ENCODE data around the gene SNRK. TPM values are rescaled to one million over a fixed set of nuclear protein-coding genes. Genes with fewer than 3 reads are reported as not detected.
A peak's percentile ranks its signal among the peaks of the same experiment; 100 is the strongest.

Gene SNRK, protein sequence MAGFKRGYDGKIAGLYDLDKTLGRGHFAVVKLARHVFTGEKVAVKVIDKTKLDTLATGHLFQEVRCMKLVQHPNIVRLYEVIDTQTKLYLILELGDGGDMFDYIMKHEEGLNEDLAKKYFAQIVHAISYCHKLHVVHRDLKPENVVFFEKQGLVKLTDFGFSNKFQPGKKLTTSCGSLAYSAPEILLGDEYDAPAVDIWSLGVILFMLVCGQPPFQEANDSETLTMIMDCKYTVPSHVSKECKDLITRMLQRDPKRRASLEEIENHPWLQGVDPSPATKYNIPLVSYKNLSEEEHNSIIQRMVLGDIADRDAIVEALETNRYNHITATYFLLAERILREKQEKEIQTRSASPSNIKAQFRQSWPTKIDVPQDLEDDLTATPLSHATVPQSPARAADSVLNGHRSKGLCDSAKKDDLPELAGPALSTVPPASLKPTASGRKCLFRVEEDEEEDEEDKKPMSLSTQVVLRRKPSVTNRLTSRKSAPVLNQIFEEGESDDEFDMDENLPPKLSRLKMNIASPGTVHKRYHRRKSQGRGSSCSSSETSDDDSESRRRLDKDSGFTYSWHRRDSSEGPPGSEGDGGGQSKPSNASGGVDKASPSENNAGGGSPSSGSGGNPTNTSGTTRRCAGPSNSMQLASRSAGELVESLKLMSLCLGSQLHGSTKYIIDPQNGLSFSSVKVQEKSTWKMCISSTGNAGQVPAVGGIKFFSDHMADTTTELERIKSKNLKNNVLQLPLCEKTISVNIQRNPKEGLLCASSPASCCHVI
- 10 to 100 TPM; 55.5 to 55.7 TPM for total RNA-seq

DNA sequence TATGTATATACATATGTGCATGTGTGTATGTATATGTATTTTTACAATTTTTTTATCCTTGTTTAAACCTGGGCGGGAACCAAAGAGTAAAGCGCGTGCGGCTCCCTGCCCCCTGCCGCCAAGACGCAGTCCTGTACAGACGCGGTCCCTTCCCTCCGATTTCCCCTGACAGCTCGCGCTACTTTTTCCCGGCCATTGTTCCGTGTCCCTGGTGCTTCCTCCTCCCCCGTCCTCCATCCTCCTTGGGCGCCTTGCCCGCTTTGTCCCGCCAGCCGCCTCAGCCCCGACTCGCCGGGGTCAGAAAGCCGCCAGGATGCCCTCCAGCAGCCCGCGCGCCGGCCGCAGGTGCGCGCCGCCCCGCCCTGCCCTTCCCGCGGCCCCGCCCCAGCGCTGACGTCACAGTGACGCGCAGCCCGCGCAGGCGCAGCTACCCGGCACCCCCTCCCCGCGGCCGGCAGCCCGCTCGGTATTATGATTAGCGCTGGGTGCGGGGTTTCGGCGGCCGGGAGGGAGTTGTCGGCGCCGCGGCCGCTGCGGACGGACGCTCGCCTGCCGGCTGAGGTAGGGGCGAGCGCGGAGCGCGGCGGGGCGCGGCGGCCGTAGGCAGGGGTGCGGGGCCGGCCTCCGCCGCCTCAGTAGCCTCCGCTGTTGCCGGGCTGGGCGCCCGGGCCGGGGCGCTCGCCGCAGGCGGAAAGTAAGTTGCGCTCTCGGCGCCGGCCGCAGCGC, at the start of gene SNRK:
TSS of gene SNRK (plus strand) at position 426 of the 726 bp plus-strand sequence. CDS start 16,664 bp downstream, outside the sequence.
- ChIA-PET CTCF (interaction anchor here (1.0 to 3.8 kb wide), 9 partner anchors 11 to 214 kb away, joined by 3 to 30 read pairs (median 5); no protein-coding TSS in a partner anchor), POLR2A (interaction anchor here (0.6 to 3.5 kb wide), 12 partner anchors 11 to 189 kb away, joined by 3 to 75 read pairs (median 6); no protein-coding TSS in a partner anchor)
- H3K4me1 Mint-ChIP-seq (ENCODE audit: low read depth) = peaks cover 33% of the 10 kb centered on the region
- H3K9me3 Mint-ChIP-seq (ENCODE audit: insufficient read depth) = no peaks in the 10 kb centered on the region
- H3K36me3 Mint-ChIP-seq (ENCODE audit: low read depth) = peaks cover 29% of the 10 kb centered on the region
- DNase-seq (peak; percentile 91), ATAC-seq (peak; percentile 77)
- H3K4me3 Mint-ChIP-seq = peak within 1 kb of the TSS; percentile 92
- peaks cover 5% of the 10 kb centered on the region for H3K27me3 Mint-ChIP-seq (ENCODE audit: low read depth)
- H3K27ac Mint-ChIP-seq = peak within 1 kb of the TSS; percentile 98

DNA sequence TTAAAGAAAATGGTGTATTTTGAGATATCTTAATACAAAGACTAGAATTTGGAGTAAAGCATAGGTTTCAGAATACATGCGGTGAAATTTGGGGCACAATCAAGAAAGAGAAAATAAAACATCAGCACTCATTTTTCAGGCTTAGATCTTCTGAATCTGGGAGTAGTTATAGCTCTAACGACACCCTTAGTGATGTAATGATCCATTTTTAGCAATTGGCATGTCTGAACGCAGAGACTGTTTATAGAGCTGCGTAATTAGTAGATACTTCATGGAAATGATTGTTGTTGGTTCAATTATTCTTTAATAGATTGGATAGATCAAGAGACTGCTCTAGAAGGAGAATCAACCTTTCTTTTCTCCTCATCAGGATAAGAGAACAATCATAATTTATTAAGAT, 47.5 kb upstream of the SNRK start:
- DNase-seq = no peak
- H3K27me3 Mint-ChIP-seq (ENCODE audit: low read depth) = peaks cover 2% of the 10 kb centered on the region
- H3K9me3 Mint-ChIP-seq (ENCODE audit: insufficient read depth) = peaks cover 18% of the 10 kb centered on the region
- no peak overlapping the region for H3K4me3 Mint-ChIP-seq
- POLR2A ChIA-PET = interaction anchor here (0.7 to 1.1 kb wide), 2 partner anchors 52 to 321 kb away, joined by 3 to 4 read pairs; no protein-coding TSS in a partner anchor
- H3K4me1 Mint-ChIP-seq (ENCODE audit: low read depth) = peaks cover 21% of the 10 kb centered on the region
- CTCF ChIA-PET = interaction anchor here (0.9 to 1.6 kb wide), 5 partner anchors 8 to 264 kb away, joined by 3 to 7 read pairs (median 3); no protein-coding TSS in a partner anchor
- H3K27ac Mint-ChIP-seq = no peak overlapping the region
- peaks cover 9% of the 10 kb centered on the region for H3K36me3 Mint-ChIP-seq (ENCODE audit: low read depth)
- no peak for ATAC-seq

DNA sequence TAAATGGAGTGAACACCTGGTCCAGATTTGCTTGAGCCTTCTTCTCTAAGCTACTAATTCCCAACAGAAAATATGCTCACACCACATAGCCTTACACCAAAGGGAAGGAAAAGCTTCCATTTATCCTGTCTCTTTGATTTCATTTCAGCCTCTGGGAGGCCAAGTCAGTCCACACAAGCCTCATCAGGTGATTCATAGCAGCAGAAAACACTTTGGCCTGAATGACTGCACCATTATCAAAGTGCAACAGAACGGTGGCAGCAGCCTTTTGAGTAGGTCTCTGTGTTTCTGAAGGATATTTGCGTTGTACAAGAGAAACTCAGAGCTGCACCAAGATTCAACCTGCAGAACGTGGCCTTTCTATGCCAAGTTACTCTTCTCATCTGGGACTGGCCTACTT, 46.6 kb upstream of the SNRK start:
- ChIA-PET POLR2A (interaction anchor here (0.6 kb wide), 1 partner anchor 1099 kb away, joined by 3 read pairs; no protein-coding TSS in a partner anchor), CTCF (interaction anchor here (0.9 to 2.1 kb wide), 5 partner anchors 8 to 263 kb away, joined by 3 to 7 read pairs (median 4); no protein-coding TSS in a partner anchor)
- peaks cover 1% of the 10 kb centered on the region for H3K27me3 Mint-ChIP-seq (ENCODE audit: low read depth)
- H3K27ac Mint-ChIP-seq = no peak overlapping the region
- DNase-seq = no peak
- H3K9me3 Mint-ChIP-seq (ENCODE audit: insufficient read depth) = peaks cover 18% of the 10 kb centered on the region
- no peak for ATAC-seq
- H3K36me3 Mint-ChIP-seq (ENCODE audit: low read depth) = peaks cover 9% of the 10 kb centered on the region
- no peak overlapping the region for H3K4me3 Mint-ChIP-seq
- H3K4me1 Mint-ChIP-seq (ENCODE audit: low read depth) = peaks cover 31% of the 10 kb centered on the region

DNA sequence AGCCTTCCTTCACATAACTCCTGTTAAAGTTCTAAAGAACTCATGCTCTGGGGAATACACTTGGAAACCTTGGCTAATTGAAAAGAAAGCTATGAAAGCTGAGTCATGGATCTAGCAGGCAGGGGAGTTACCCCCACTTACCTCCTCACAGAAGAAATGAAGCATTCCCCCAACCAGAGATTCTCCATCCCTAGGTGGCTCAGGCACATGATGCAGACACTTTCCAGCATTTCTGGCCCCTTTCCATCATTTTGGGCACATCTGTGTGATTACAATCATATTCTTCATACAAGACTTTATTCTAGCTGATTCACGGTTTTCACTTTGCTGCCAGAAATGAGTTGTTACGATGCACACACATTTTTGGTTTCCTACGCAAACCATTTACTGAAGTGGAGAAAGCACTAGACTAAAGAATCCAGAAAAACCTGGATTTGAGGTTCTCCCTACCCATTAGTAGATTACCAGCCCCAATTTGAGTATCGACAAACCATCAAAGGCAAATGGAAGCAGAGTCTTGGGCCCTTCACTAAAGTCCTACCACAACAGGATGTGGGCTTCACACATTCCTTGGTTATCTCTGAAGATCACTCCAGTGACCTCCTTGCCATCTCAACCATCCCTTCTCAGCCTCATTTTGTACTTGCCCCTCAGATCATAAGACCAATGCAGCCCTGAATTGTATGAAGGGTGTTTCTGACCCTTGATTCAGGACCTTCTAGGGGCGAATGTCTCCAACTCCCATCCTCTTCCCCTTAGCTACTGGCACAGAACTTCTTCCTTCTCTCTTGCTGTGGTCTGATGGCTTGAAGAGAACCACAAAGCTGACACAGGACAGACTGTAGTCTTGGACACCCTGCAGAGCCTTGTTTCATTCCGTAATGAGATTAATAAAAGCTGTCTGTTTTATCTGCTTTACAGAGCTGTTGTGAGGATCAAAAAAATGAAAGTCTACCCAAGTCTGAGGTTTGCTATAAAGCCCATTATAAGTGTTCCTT, 42.5 kb upstream of the SNRK start:
- no peaks in the 10 kb centered on the region for H3K27me3 Mint-ChIP-seq (ENCODE audit: low read depth)
- no peak overlapping the region for H3K4me3 Mint-ChIP-seq
- peaks cover 4% of the 10 kb centered on the region for H3K36me3 Mint-ChIP-seq (ENCODE audit: low read depth)
- CTCF ChIA-PET = interaction anchor here (0.5 to 2.3 kb wide), 5 partner anchors 12 to 259 kb away, joined by 3 to 6 read pairs (median 3); no protein-coding TSS in a partner anchor
- peaks cover 8% of the 10 kb centered on the region for H3K9me3 Mint-ChIP-seq (ENCODE audit: insufficient read depth)
- POLR2A ChIA-PET = interaction anchor here (1.4 kb wide), 1 partner anchor 13 kb away, joined by 4 read pairs; no protein-coding TSS in a partner anchor
- peak overlapping the region; percentile 50 for H3K27ac Mint-ChIP-seq
- peaks cover 49% of the 10 kb centered on the region for H3K4me1 Mint-ChIP-seq (ENCODE audit: low read depth)
- peak; percentile 64 for DNase-seq
- ATAC-seq = peak; percentile 75

DNA sequence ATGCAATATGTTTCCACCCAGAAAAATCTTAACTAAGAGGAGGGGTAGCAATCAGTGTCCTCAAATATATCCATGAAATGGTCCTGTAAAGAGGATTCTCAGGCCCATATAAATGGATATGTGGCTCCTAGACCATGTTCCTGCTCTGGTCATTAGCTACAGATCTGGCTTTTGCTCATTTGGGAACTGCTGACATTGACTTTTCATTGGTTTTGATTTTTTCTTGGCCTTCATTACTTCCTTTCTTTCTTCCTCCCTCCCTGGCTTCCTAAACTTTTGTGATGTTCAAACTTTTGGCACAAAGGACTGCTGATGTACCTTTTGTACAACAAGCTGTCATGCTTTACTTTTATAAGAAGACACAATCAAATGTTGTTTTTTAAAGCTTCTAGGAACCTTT, 41.6 kb upstream of the SNRK start:
- no peak for ATAC-seq
- ChIA-PET CTCF (interaction anchor here (0.5 to 2.3 kb wide), 4 partner anchors 13 to 258 kb away, joined by 3 to 6 read pairs (median 4); no protein-coding TSS in a partner anchor), POLR2A (interaction anchor here (1.4 kb wide), 1 partner anchor 12 kb away, joined by 4 read pairs; no protein-coding TSS in a partner anchor)
- Mint-ChIP-seq H3K36me3 (ENCODE audit: low read depth) (peaks cover 4% of the 10 kb centered on the region), H3K4me3 (no peak overlapping the region), H3K27ac (no peak overlapping the region), H3K9me3 (ENCODE audit: insufficient read depth) (no peaks in the 10 kb centered on the region), H3K27me3 (ENCODE audit: low read depth) (no peaks in the 10 kb centered on the region), H3K4me1 (ENCODE audit: low read depth) (peaks cover 49% of the 10 kb centered on the region)
- no peak for DNase-seq

DNA sequence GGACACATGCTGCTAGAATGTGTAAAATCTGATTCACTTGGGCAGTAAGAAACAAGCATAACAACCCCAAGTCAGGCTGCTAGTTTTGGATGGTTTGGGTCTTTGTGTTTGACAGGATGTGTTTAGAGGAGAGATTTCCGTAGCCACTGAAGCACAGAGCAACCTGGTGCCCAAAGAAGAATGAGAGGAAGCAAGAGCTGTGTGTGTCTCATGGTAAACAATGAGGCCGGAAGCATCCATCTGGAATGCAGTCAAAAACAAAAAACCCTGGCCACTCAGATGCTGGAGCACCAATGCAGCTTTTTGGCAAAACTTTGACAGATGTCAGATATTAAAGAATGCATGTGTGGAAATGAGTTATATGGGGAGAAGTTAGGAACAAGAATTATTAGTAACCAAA, 39.4 kb upstream of the SNRK start:
- H3K9me3 Mint-ChIP-seq (ENCODE audit: insufficient read depth) = no peaks in the 10 kb centered on the region
- no peaks in the 10 kb centered on the region for H3K27me3 Mint-ChIP-seq (ENCODE audit: low read depth)
- H3K36me3 Mint-ChIP-seq (ENCODE audit: low read depth) = peaks cover 4% of the 10 kb centered on the region
- CTCF ChIA-PET = interaction anchor here (1.0 kb wide), 2 partner anchors 23 to 100 kb away, joined by 3 read pairs; no protein-coding TSS in a partner anchor
- DNase-seq (peak; percentile 34), ATAC-seq (no peak)
- H3K4me3 Mint-ChIP-seq = no peak overlapping the region
- POLR2A ChIA-PET = no interaction called here
- peaks cover 49% of the 10 kb centered on the region for H3K4me1 Mint-ChIP-seq (ENCODE audit: low read depth)
- H3K27ac Mint-ChIP-seq = peak overlapping the region; percentile 74

DNA sequence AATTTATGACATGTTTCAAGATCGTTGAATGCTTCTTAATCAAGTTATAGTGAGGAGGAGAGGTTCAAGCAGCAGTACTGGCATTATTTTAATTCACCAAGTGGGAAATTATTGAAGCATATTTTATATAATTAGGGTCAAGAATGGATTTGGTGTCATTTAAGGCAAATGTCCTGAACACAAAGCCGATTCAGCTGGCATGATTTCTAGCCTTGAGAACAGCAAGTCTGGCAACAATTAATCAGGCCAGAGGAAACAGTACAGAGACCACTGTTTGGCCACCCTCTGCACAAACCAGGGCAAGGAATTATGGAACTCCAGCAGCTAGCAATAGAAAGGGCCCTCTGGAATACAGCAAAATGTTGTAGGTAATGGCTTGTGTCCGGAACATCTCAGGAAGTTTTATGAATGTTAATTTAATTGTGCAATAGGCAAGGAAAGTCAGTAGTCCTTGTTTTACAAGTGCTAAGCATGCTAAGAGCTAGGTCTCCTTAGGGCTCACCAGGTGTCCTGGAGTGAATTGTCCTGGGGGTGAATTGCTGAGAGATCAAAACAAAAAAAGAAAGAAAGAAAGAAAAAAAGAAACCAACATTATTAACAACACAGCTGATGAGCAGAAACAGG, 38.7 kb upstream of the SNRK start:
- no peaks in the 10 kb centered on the region for H3K9me3 Mint-ChIP-seq (ENCODE audit: insufficient read depth)
- no peak for DNase-seq
- H3K4me3 Mint-ChIP-seq = no peak overlapping the region
- H3K27me3 Mint-ChIP-seq (ENCODE audit: low read depth) = peaks cover 2% of the 10 kb centered on the region
- H3K36me3 Mint-ChIP-seq (ENCODE audit: low read depth) = peaks cover 4% of the 10 kb centered on the region
- POLR2A ChIA-PET = interaction anchor here (0.7 kb wide), 1 partner anchor 223 kb away, joined by 3 read pairs; no protein-coding TSS in a partner anchor
- no peak for ATAC-seq
- no peak overlapping the region for H3K27ac Mint-ChIP-seq
- peaks cover 49% of the 10 kb centered on the region for H3K4me1 Mint-ChIP-seq (ENCODE audit: low read depth)
- CTCF ChIA-PET = interaction anchor here (1.0 kb wide), 2 partner anchors 24 to 100 kb away, joined by 3 read pairs; no protein-coding TSS in a partner anchor

DNA sequence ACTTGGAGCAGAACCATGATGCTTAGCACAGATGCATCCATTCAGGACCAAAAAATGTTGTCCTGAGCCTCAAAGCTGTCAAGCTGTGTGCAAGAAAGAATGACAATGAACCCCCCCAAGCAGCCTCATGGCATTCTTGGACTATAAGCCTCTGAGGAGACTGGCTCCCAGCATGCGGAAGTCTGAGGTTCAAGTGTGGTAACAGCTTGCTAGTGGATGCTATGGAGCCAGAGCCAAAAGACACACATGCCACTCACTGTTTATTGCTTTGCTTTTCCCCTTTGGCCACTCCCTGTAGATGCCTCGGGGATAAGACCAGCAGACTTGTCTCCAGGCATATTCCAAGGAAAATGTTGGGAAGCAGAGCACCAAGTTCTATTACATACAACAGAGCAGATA, 38.2 kb upstream of the SNRK start:
- Mint-ChIP-seq H3K27ac (no peak overlapping the region), H3K9me3 (ENCODE audit: insufficient read depth) (no peaks in the 10 kb centered on the region)
- CTCF ChIA-PET = interaction anchor here (1.0 kb wide), 1 partner anchor 25 kb away, joined by 3 read pairs; no protein-coding TSS in a partner anchor

DNA sequence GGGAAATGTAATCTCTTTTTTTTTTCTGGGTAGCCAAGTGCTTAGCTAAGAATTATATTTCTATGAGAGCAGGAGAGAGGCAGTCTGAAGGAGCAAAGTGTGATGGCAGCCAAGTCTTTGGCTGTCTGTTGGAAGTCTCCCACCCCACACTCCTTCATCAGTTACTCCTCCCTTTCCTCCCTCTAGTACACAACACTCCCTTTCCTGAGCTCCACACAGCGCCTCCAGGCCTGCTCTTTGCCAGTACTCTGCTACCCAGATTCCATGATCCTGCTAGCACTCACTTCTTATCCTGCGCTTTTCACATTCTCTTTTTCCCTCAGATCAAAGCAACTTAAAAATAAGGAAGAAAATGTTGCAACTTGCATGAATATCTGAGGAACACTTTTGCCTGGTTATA, 37.4 kb upstream of the SNRK start:
- Mint-ChIP-seq H3K27ac (no peak overlapping the region), H3K4me1 (ENCODE audit: low read depth) (peaks cover 37% of the 10 kb centered on the region), H3K4me3 (no peak overlapping the region), H3K36me3 (ENCODE audit: low read depth) (no peaks in the 10 kb centered on the region), H3K9me3 (ENCODE audit: insufficient read depth) (no peaks in the 10 kb centered on the region), H3K27me3 (ENCODE audit: low read depth) (peaks cover 2% of the 10 kb centered on the region)
- no peak for ATAC-seq
- ChIA-PET CTCF (no interaction called here), POLR2A (no interaction called here)
- DNase-seq = no peak

More for the DNA sequence above, 38.2 kb upstream of the SNRK start:
- ATAC-seq (no peak), DNase-seq (no peak)
- Mint-ChIP-seq H3K4me1 (ENCODE audit: low read depth) (peaks cover 45% of the 10 kb centered on the region), H3K36me3 (ENCODE audit: low read depth) (peaks cover 4% of the 10 kb centered on the region), H3K4me3 (no peak overlapping the region), H3K27me3 (ENCODE audit: low read depth) (peaks cover 2% of the 10 kb centered on the region)
- POLR2A ChIA-PET = interaction anchor here (0.7 kb wide), 1 partner anchor 224 kb away, joined by 3 read pairs; no protein-coding TSS in a partner anchor

DNA sequence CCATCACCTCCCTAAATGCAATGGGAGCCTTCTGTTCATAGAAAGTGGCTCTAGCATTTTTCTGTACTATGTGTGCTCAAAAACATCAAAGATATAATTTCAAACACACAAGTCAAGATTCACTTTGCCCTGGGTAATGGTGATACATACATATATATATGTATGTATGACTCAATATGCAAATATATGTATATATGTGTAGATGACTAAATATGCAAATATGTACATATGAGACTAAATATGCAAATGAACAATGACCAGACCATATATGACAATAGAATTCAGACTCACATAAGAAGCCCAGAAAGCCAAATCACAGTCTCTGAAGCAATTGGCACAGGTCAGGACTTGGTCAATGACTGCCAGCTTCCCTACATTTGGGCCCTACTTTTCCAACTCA, 36.9 kb upstream of the SNRK start:
- H3K36me3 Mint-ChIP-seq (ENCODE audit: low read depth) = no peaks in the 10 kb centered on the region
- DNase-seq (no peak), ATAC-seq (no peak)
- H3K27me3 Mint-ChIP-seq (ENCODE audit: low read depth) = peaks cover 2% of the 10 kb centered on the region
- H3K27ac Mint-ChIP-seq = no peak overlapping the region
- peaks cover 32% of the 10 kb centered on the region for H3K4me1 Mint-ChIP-seq (ENCODE audit: low read depth)
- no peak overlapping the region for H3K4me3 Mint-ChIP-seq
- CTCF ChIA-PET = interaction anchor here (1.2 kb wide), 1 partner anchor 15 kb away, joined by 3 read pairs; no protein-coding TSS in a partner anchor
- H3K9me3 Mint-ChIP-seq (ENCODE audit: insufficient read depth) = no peaks in the 10 kb centered on the region
- POLR2A ChIA-PET = no interaction called here

Measured in activated CD8-positive, alpha-beta T cell treated with anti-CD3 and anti-CD28 coated beads, Interleukin-2, amount 10 ng/mL, durations not matched to agents 7 days and 5 days (primary cell).